Measurements from ENCODE around the gene COG4. TPM values are rescaled to one million over a fixed set of nuclear protein-coding genes. Genes with fewer than 3 reads are reported as not detected.

COG4 gene
- total and polyA plus RNA-seq, 4 experiments from 2014 or later = 37.0 to 70.4 (median 67.7) TPM

DNA sequence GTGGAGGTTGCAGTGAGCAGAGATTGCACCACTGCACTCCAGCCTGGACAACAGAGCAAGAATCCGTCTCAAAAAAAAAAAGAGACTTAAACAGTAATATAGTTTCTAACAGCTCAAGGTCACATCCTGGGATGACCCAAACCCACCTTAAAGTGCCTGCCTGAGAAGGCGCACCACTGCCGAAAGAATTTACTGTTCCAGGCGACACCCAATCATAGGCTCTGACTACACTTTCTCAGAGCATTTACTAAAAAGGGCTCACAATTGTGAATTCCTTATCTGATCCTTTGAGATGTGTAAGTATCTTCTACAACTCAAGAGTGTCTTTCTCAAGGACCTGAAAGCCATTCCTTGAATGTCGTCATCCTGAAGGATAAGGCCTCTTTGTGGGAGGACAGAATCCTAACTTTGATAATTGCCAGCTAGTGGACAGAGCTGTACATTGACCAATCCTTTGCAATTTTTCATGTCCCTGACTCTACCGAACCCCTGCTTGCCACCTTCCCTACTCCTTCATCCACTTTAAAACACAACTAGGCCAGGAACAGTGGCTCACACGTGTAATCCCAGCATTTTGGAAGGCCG, 81.9 kb downstream of the COG4 start:
- Mint-ChIP-seq H3K4me1 (peaks cover 15 to 34% (median 24%) of the 10 kb centered on the region in 4 donors), H3K4me3 (peak overlapping the region in 2 of 8 donors; percentile 32 to 57), H3K27me3 (no peaks in the 10 kb centered on the region), H3K36me3 (peaks cover 0 to 6% of the 10 kb centered on the region in 2 donors), H3K27ac (peak overlapping the region in 1 of 7 donors; percentile 57), H3K9me3 (no peaks in the 10 kb centered on the region)
- no peaks in the 10 kb centered on the region for H3K27me3 ChIP-seq (ENCODE audit: insufficient read depth, low read length)
- ChIA-PET POLR2A (ENCODE audit: partially characterized antibody) (no interaction called here), CTCF (ENCODE audit: partially characterized antibody) (no interaction called here)
- no peak for DNase-seq
- intact Hi-C loops (cut with micrococcal nuclease) = no loop called here
- no peak overlapping the region for H3K27ac ChIP-seq (ENCODE audit: low read depth, low read length)
- no peaks in the 10 kb centered on the region for H3K9me3 ChIP-seq (ENCODE audit: control insufficient read depth in 1 of 2, low read length in 2 of 2)
- H3K36me3 ChIP-seq (ENCODE audit: insufficient read depth, low read length) = no peaks in the 10 kb centered on the region
- H3K4me3 ChIP-seq (ENCODE audit: low read length in 2 of 2) = no peak overlapping the region
- H3K4me1 ChIP-seq (ENCODE audit: insufficient read depth, low read length) = peaks cover 27% of the 10 kb centered on the region

GRCh38 chr16:70440009-70440692, 83.2 kb downstream of the COG4 start:
- intact Hi-C loops (cut with micrococcal nuclease) = no loop called here
- H3K9me3 ChIP-seq (ENCODE audit: control insufficient read depth in 1 of 2, low read length in 2 of 2) = no peaks in the 10 kb centered on the region
- no peaks in the 10 kb centered on the region for H3K36me3 ChIP-seq (ENCODE audit: insufficient read depth, low read length)
- H3K4me1 ChIP-seq (ENCODE audit: insufficient read depth, low read length) = peaks cover 31% of the 10 kb centered on the region
- Mint-ChIP-seq H3K27me3 (no peaks in the 10 kb centered on the region), H3K4me3 (peak overlapping the region; percentile 93 to 99 (median 95)), H3K4me1 (peaks cover 17 to 42% (median 30%) of the 10 kb centered on the region in 4 donors), H3K27ac (peak overlapping the region in 5 of 7 donors; percentile 46 to 77 (median 59)), H3K9me3 (no peaks in the 10 kb centered on the region), H3K36me3 (peaks cover 0 to 6% of the 10 kb centered on the region in 2 donors)
- H3K4me3 ChIP-seq (ENCODE audit: low read length in 2 of 2) = no peak overlapping the region
- POLR2A ChIA-PET (ENCODE audit: partially characterized antibody) = interaction anchor here (1.1 to 3.8 kb wide), 5 partner anchors 14 to 83 kb away, joined by 3 to 59 read pairs (median 7); partner anchors contain the start of genes COG4, FCSK and SF3B3
- no peaks in the 10 kb centered on the region for H3K27me3 ChIP-seq (ENCODE audit: insufficient read depth, low read length)
- H3K27ac ChIP-seq (ENCODE audit: low read depth, low read length) = peak overlapping the region; percentile 64
- DNase-seq = no peak
- CTCF ChIA-PET (ENCODE audit: partially characterized antibody) = interaction anchor here (1.0 to 1.7 kb wide), 3 partner anchors 14 to 59 kb away, joined by 4 to 5 read pairs (median 5); partner anchors contain the start of gene FCSK

GRCh38 chr16:70438969-70439862, 84.1 kb downstream of the COG4 start, which contains the start of gene ST3GAL2:
Gene ST3GAL2 (minus strand): TSS chr16:70439100. CDS start chr16:70398530, 40,570 bp downstream.
- intact Hi-C loops (cut with micrococcal nuclease) = loop anchor here (1.0 kb wide), 6 partner anchors 15 to 188 kb away; partner anchors contain the start of genes COG4, EXOSC6, FCSK and SF3B3
- peaks cover 0 to 10% of the 10 kb centered on the region in 2 donors for H3K36me3 Mint-ChIP-seq
- H3K9me3 ChIP-seq (ENCODE audit: control insufficient read depth in 1 of 2, low read length in 2 of 2) = no peaks in the 10 kb centered on the region
- peak within 1 kb of the TSS; percentile 64 for H3K27ac ChIP-seq (ENCODE audit: low read depth, low read length)
- CTCF ChIA-PET (ENCODE audit: partially characterized antibody) = interaction anchor here (0.8 to 2.0 kb wide), 6 partner anchors 15 to 70 kb away, joined by 3 to 5 read pairs (median 4); partner anchors contain the start of gene FCSK
- H3K36me3 ChIP-seq (ENCODE audit: insufficient read depth, low read length) = peaks cover 4% of the 10 kb centered on the region
- POLR2A ChIA-PET (ENCODE audit: partially characterized antibody) = interaction anchor here (0.6 to 3.8 kb wide), 18 partner anchors 10 to 187 kb away, joined by 3 to 59 read pairs (median 4); partner anchors contain the start of genes COG4, DDX19A, EXOSC6 and FCSK
- H3K4me3 ChIP-seq (ENCODE audit: low read length in 2 of 2) = peak within 1 kb of the TSS; percentile 67 to 95
- H3K4me3 Mint-ChIP-seq = peak within 1 kb of the TSS; percentile 93 to 99 (median 96)
- H3K27me3 ChIP-seq (ENCODE audit: insufficient read depth, low read length) = no peaks in the 10 kb centered on the region
- DNase-seq = peak; percentile 90 to 94 (median 91)
- H3K9me3 Mint-ChIP-seq = no peaks in the 10 kb centered on the region
- peaks cover 17 to 49% (median 35%) of the 10 kb centered on the region in 4 donors for H3K4me1 Mint-ChIP-seq
- no peaks in the 10 kb centered on the region for H3K27me3 Mint-ChIP-seq
- H3K4me1 ChIP-seq (ENCODE audit: insufficient read depth, low read length) = peaks cover 35% of the 10 kb centered on the region
- peak within 1 kb of the TSS; percentile 86 to 97 (median 94) for H3K27ac Mint-ChIP-seq

- no peaks in the 10 kb centered on the region for H3K27me3 Mint-ChIP-seq
- intact Hi-C loops (cut with micrococcal nuclease) = no loop called here
- H3K27me3 ChIP-seq (ENCODE audit: insufficient read depth, low read length) = no peaks in the 10 kb centered on the region
- peak in 1 of 5 donors; percentile 43 for DNase-seq
- peaks cover 40% of the 10 kb centered on the region for H3K4me1 ChIP-seq (ENCODE audit: insufficient read depth, low read length)
- POLR2A ChIA-PET (ENCODE audit: partially characterized antibody) = interaction anchor here (0.7 to 3.8 kb wide), 16 partner anchors 9 to 187 kb away, joined by 3 to 59 read pairs (median 4); partner anchors contain the start of genes COG4, DDX19A, EXOSC6 and FCSK
- H3K9me3 ChIP-seq (ENCODE audit: control insufficient read depth in 1 of 2, low read length in 2 of 2) = no peaks in the 10 kb centered on the region
- CTCF ChIA-PET (ENCODE audit: partially characterized antibody) = interaction anchor here (0.8 to 2.0 kb wide), 3 partner anchors 44 to 71 kb away, joined by 3 to 4 read pairs (median 4); no protein-coding TSS in a partner anchor
- H3K4me1 Mint-ChIP-seq = peaks cover 22 to 55% (median 41%) of the 10 kb centered on the region in 4 donors
- H3K4me3 Mint-ChIP-seq = peak overlapping the region; percentile 90 to 98 (median 94)
- peak overlapping the region; percentile 67 to 95 for H3K4me3 ChIP-seq (ENCODE audit: low read length in 2 of 2)
- H3K36me3 Mint-ChIP-seq = peaks cover 0 to 13% of the 10 kb centered on the region in 2 donors
- peak overlapping the region; percentile 54 to 94 (median 88) for H3K27ac Mint-ChIP-seq
- peak overlapping the region; percentile 48 for H3K27ac ChIP-seq (ENCODE audit: low read depth, low read length)
- H3K36me3 ChIP-seq (ENCODE audit: insufficient read depth, low read length) = peaks cover 4% of the 10 kb centered on the region
- no peaks in the 10 kb centered on the region for H3K9me3 Mint-ChIP-seq
These were observed 84.8 kb downstream of the COG4 start for GRCh38 chr16:70438585-70438968.

DNA sequence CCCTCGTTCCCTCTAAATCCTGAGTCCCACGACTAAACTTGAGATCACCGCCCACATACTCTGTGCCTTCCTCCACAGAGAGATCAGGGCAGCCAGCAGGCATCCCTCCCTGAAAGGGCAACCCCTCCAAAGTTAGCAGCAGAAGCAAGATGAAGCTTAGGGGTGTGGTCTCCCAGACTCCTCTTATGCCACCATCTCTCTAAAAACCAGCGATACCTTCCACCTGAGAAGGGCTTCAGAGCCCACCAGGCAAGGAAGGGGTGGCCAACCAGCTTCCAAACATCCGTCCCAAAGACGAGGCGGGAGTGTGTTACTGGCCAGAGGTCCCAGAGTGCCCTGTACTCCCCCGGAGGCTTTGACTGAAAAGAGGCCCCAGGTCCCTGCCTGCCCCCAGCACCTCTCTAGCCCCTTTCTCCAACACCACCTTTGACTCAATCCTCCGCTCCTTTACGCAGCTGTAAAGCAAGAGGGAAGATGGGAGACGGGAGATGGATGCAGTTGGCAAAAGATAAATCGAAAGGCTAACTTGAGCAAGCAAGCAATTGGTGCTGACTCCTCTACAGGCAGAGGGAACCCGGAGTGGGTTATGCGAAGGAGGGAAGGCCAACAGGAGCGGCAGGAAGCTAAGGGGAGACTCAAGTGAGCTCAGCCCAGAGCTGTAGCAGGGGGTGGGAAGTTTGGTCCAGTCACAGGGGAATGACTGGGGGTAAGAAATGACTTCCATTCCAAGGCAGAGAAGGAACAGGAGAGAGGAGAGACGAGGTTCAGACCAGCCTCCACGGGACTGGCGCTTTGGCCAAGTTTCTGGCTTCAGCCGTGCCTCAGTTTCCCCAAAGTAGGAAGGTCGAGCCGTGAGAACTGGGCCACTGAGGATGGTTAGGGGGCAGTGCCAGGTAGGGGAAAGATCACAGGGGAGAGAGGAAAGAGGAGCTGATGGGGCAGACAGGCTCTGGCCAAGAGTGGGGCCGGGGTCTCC, 85.5 kb downstream of the COG4 start:
- H3K4me3 Mint-ChIP-seq = peak overlapping the region; percentile 90 to 98 (median 94)
- peak overlapping the region; percentile 67 to 95 for H3K4me3 ChIP-seq (ENCODE audit: low read length in 2 of 2)
- no peaks in the 10 kb centered on the region for H3K27me3 Mint-ChIP-seq
- peak overlapping the region; percentile 86 to 95 (median 89) for H3K27ac Mint-ChIP-seq
- peak in 1 of 5 donors; percentile 17 for DNase-seq
- no peaks in the 10 kb centered on the region for H3K27me3 ChIP-seq (ENCODE audit: insufficient read depth, low read length)
- CTCF ChIA-PET (ENCODE audit: partially characterized antibody) = interaction anchor here (1.3 to 2.0 kb wide), 2 partner anchors 43 to 71 kb away, joined by 4 read pairs; no protein-coding TSS in a partner anchor
- H3K27ac ChIP-seq (ENCODE audit: low read depth, low read length) = peak overlapping the region; percentile 48
- intact Hi-C loops (cut with micrococcal nuclease) = no loop called here
- no peaks in the 10 kb centered on the region for H3K9me3 Mint-ChIP-seq
- H3K36me3 Mint-ChIP-seq = peaks cover 0 to 13% of the 10 kb centered on the region in 2 donors
- peaks cover 4% of the 10 kb centered on the region for H3K36me3 ChIP-seq (ENCODE audit: insufficient read depth, low read length)
- peaks cover 25 to 61% (median 46%) of the 10 kb centered on the region in 4 donors for H3K4me1 Mint-ChIP-seq
- POLR2A ChIA-PET (ENCODE audit: partially characterized antibody) = interaction anchor here (0.7 to 3.8 kb wide), 17 partner anchors 8 to 186 kb away, joined by 3 to 59 read pairs (median 4); partner anchors contain the start of genes DDX19A, EXOSC6 and FCSK
- no peaks in the 10 kb centered on the region for H3K9me3 ChIP-seq (ENCODE audit: control insufficient read depth in 1 of 2, low read length in 2 of 2)
- peaks cover 45% of the 10 kb centered on the region for H3K4me1 ChIP-seq (ENCODE audit: insufficient read depth, low read length)

Data from CD4-positive, alpha-beta memory T cell (primary cell).